Nephron progenitor cell (in vitro differentiated cells): ENCODE measurements around the gene ABLIM1.

ENCODE experiments used
- DNase-seq: peaks from one replicate; pipeline ENCODE4 v3.0.0; 2021
- H3K27ac Mint-ChIP-seq: 2 replicates; pipeline ENCODE4 v1.8.0; 2021; ENCODE audit warnings: mild to moderate bottlenecking, moderate library complexity, mixed read lengths
- H3K27me3 Mint-ChIP-seq: 2 replicates; pipeline ENCODE4 v1.8.0; 2021; ENCODE audit warnings: mild to moderate bottlenecking, low read depth, mixed read lengths; ENCODE audit not compliant: poor library complexity
- H3K36me3 Mint-ChIP-seq: 2 replicates; pipeline ENCODE4 v1.8.0; 2021; ENCODE audit warnings: low read depth, mixed read lengths
- H3K4me1 Mint-ChIP-seq: 2 replicates; pipeline ENCODE4 v1.8.0; 2021; ENCODE audit warnings: mixed read lengths
- H3K4me3 Mint-ChIP-seq: 2 replicates; pipeline ENCODE4 v1.8.0; 2021; ENCODE audit warnings: mild to moderate bottlenecking, moderate library complexity, mixed read lengths
- H3K9me3 Mint-ChIP-seq: 2 replicates; pipeline ENCODE4 v1.8.0; 2021; ENCODE audit warnings: mild to moderate bottlenecking, moderate library complexity, mixed read lengths
- TF ChIP-seq, protein P1 (sequence below): fragments of 200-600 bp; sonication (generic); IDR thresholded peaks from 2 replicates; pipeline ENCODE4 v1.5.0; 2021; ENCODE audit warnings: antibody characterized with exemption

Gene ABLIM1

DNA sequence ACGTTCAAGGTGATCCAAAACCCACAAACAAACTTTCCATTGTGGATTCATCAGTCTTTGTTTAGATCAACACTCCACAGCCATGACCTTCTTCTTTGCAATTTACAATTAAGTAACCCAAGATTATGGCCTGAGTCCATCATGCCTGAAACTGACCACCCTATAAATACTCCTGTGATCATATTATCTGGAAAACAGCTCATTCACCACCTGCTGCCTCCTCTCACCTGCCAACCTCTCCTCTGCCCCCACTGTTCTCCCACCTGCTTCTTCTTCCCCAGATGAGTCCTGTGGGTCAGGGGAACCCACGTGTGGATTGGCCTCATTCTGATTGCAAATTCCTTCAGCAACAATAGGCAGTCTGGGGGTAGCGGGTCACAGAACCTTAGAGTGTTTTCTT, 81.4 kb downstream of the ABLIM1 start:
- H3K27ac Mint-ChIP-seq, result no peak overlapping the region

GRCh38 chr10:114576132-114576487, 82.0 kb downstream of the ABLIM1 start:
- TF ChIP-seq, protein P1, sequence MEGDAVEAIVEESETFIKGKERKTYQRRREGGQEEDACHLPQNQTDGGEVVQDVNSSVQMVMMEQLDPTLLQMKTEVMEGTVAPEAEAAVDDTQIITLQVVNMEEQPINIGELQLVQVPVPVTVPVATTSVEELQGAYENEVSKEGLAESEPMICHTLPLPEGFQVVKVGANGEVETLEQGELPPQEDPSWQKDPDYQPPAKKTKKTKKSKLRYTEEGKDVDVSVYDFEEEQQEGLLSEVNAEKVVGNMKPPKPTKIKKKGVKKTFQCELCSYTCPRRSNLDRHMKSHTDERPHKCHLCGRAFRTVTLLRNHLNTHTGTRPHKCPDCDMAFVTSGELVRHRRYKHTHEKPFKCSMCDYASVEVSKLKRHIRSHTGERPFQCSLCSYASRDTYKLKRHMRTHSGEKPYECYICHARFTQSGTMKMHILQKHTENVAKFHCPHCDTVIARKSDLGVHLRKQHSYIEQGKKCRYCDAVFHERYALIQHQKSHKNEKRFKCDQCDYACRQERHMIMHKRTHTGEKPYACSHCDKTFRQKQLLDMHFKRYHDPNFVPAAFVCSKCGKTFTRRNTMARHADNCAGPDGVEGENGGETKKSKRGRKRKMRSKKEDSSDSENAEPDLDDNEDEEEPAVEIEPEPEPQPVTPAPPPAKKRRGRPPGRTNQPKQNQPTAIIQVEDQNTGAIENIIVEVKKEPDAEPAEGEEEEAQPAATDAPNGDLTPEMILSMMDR, result no peak
- DNase-seq, result no peak
- Mint-ChIP-seq H3K36me3 (no peaks in the 10 kb centered on the region), H3K27me3 (peaks cover 4% of the 10 kb centered on the region), H3K9me3 (no peaks in the 10 kb centered on the region), H3K4me1 (peaks cover 12% of the 10 kb centered on the region), H3K27ac (no peak overlapping the region), H3K4me3 (no peak overlapping the region)

More for the DNA sequence above, 81.4 kb downstream of the ABLIM1 start:
- H3K4me3 Mint-ChIP-seq, result no peak overlapping the region
- TF ChIP-seq, protein P1, result no peak
- peaks cover 1% of the 10 kb centered on the region for H3K9me3 Mint-ChIP-seq
- H3K4me1 Mint-ChIP-seq, result peaks cover 12% of the 10 kb centered on the region
- H3K36me3 Mint-ChIP-seq, result no peaks in the 10 kb centered on the region
- H3K27me3 Mint-ChIP-seq, result peaks cover 4% of the 10 kb centered on the region
- DNase-seq, result no peak

GRCh38 chr10:114575417-114576131, 82.5 kb downstream of the ABLIM1 start:
- TF ChIP-seq, protein P1, result no peak
- no peak for DNase-seq
- no peaks in the 10 kb centered on the region for H3K9me3 Mint-ChIP-seq
- H3K4me1 Mint-ChIP-seq, result peaks cover 12% of the 10 kb centered on the region
- H3K27ac Mint-ChIP-seq, result no peak overlapping the region
- H3K27me3 Mint-ChIP-seq, result peaks cover 7% of the 10 kb centered on the region
- H3K4me3 Mint-ChIP-seq, result no peak overlapping the region
- H3K36me3 Mint-ChIP-seq, result no peaks in the 10 kb centered on the region

GRCh38 chr10:114573330-114574045, 84.6 kb downstream of the ABLIM1 start:
- no peak overlapping the region for H3K4me3 Mint-ChIP-seq
- no peak overlapping the region for H3K27ac Mint-ChIP-seq
- DNase-seq, result no peak
- TF ChIP-seq, protein P1, result no peak
- no peaks in the 10 kb centered on the region for H3K9me3 Mint-ChIP-seq
- H3K4me1 Mint-ChIP-seq, result peaks cover 12% of the 10 kb centered on the region
- no peaks in the 10 kb centered on the region for H3K36me3 Mint-ChIP-seq
- peaks cover 9% of the 10 kb centered on the region for H3K27me3 Mint-ChIP-seq

GRCh38 chr10:114571316-114571999, 86.6 kb downstream of the ABLIM1 start:
- Mint-ChIP-seq H3K4me3 (no peak overlapping the region), H3K27me3 (peaks cover 5% of the 10 kb centered on the region), H3K9me3 (no peaks in the 10 kb centered on the region), H3K4me1 (peaks cover 12% of the 10 kb centered on the region), H3K36me3 (no peaks in the 10 kb centered on the region), H3K27ac (no peak overlapping the region)
- no peak for DNase-seq
- TF ChIP-seq, protein P1, result no peak
